Urinary bladder (tissue), 4 donors: ENCODE results near the gene BCL2L1. TPM values are rescaled to one million over a fixed set of nuclear protein-coding genes. Genes with fewer than 3 reads are reported as not detected.
A peak's percentile ranks its signal among the peaks of the same experiment; 100 is the strongest.
"Not testable (repeated sequence)": the region's sequence is repeated elsewhere in the genome, so short reads cannot be mapped to it uniquely, and the experiment has no call there.

Experiments
- DNase-seq: peaks from one replicate; pipeline ENCODE4 v3.0.0-alpha.2; 2015; ENCODE audit errors: extremely low spot score
- H3K27ac ChIP-seq: one replicate; pipeline ENCODE4 v1.5.1; 2013; ENCODE audit warnings: low read depth, mild to moderate bottlenecking, moderate library complexity
- H3K36me3 ChIP-seq: one replicate; pipeline ENCODE4 v1.6.1; 2013; ENCODE audit warnings: mild to moderate bottlenecking, moderate library complexity; ENCODE audit not compliant: insufficient read depth
- H3K4me1 ChIP-seq: one replicate; pipeline ENCODE4 v1.6.1; 2013; ENCODE audit warnings: mild to moderate bottlenecking, moderate library complexity; ENCODE audit not compliant: insufficient read depth
- H3K4me3 ChIP-seq: one replicate; pipeline ENCODE4 v1.5.1; 2013; ENCODE audit warnings: low read depth, low read length
- WGBS: extraction: QIAGEN DNeasy Blood & Tissue Kit; methylation state at CpG from one replicate; pipeline ENCODE4 v1.1.7; 2013; 5-methylcytosine and 5-hydroxymethylcytosine counted together
- polyA plus RNA-seq: library from polyadenylated mRNA; stranded (reverse); fragments of 200-250 nt; gene quantifications from one replicate; pipeline ENCODE4 v1.2.3, GENCODE V29; 2013
- total RNA-seq: library from RNA; depleted of rRNA; stranded (reverse); fragments of >200 nt; gene quantifications from one replicate; pipeline ENCODE4 v1.2.3, GENCODE V29; 2014
- donor health status: healthy with polysubstance abuse.
- donor health status: healthy.

Gene BCL2L1
- total and polyA plus RNA-seq, 2 donors: 24.2 to 61.3 TPM

DNA sequence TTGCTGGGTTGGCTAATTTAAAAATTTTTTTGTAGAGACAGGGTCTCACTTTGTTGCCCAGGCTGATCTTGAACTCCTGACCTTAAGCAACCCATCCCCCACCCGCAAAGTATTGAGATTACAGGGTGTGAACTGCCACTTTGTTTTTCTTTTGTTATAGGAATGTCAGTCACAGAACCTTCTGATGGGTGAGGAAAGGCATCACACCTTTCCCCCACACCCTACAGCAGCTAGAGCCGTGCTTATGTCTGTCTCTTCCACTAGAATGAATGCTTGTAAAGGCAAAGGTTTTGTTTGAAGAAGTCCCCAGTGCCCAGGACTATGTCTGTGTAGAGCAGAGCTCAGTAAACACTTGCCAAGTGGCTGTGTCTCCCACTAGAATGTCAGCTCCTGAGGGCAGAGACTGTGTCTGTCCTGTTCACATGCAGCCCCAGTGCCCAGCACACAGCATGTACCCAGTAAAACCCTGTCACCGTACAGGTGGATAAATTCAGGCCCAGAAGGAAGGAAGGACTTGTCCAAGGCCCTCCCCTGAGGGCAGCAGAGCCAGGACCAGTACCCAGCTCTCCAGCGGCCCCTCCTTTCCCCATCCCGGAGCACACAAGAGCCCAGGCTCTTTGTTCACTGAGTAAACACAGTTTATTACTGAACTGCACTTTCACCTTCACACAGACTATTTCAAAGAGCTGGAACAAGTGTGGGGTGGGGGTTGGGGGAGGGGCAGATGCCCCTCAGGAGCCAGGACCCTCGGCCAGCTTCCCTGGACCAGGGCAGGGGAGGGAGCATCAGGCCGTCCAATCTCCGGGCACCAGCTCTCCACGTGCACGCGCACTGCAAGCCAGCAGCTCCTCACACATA lies 58.6 kb downstream of the BCL2L1 start:
- H3K27ac ChIP-seq: peak overlapping the region; percentile 33

DNA sequence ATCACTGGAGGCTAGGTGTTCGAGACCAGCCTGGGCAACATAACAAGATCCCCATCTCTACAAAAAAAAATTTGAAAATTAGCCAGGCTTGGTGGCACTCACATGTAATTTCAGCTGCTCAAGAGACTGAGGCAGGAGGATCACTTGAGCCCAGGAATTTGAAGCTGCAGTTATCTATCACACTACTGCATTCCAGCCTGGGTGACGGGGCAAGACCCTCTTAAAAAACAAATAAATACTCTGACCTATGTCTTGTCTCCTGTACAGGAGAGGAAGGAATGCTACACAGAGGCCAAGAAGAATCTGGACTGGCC lies 59.2 kb downstream of the BCL2L1 start:
- Histone ChIP-seq H3K4me3 (no peak overlapping the region), H3K27ac (no peak overlapping the region)
- WGBS: 93% methylated on average over 2 of the region's 2 CpGs

More for the DNA sequence above, 58.6 kb downstream of the BCL2L1 start:
- no peaks in the 10 kb centered on the region for H3K36me3 ChIP-seq
- no peak overlapping the region for H3K4me3 ChIP-seq
- no peak for DNase-seq
- H3K4me1 ChIP-seq: no peaks in the 10 kb centered on the region
- WGBS: 53% methylated on average over 11 of the region's 11 CpGs

DNA sequence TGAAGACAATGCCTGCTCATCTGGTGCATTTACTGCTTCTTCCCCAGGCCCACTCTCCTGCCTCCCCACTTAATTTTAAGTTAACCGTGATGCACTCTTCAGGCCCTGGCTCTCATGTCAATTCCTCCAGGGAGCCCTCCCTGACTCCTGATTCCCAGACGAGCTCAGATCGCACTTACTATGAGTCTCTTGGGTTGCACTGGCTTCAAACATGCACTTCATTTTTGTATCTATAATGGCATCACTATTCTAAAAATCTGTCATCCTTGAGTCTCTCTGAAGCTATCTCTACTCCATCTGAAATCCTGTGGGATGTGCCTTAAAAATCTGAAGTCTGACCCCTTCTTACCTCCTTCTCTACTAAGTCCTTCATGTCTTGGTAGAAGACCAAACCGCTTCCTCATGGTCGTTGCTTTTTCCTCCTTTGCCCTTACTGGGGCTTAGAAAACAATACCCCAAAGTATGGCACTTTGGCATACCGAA lies 60.3 kb downstream of the BCL2L1 start:
- 69% methylated on average over 6 of the region's 6 CpGs for WGBS
- H3K27ac ChIP-seq: no peak overlapping the region
- no peak for DNase-seq
- H3K4me3 ChIP-seq: no peak overlapping the region
- H3K36me3 ChIP-seq: no peaks in the 10 kb centered on the region
- H3K4me1 ChIP-seq: no peaks in the 10 kb centered on the region

More for the DNA sequence above, 59.2 kb downstream of the BCL2L1 start:
- H3K4me1 ChIP-seq: no peaks in the 10 kb centered on the region
- H3K36me3 ChIP-seq: no peaks in the 10 kb centered on the region
- no peak for DNase-seq

DNA sequence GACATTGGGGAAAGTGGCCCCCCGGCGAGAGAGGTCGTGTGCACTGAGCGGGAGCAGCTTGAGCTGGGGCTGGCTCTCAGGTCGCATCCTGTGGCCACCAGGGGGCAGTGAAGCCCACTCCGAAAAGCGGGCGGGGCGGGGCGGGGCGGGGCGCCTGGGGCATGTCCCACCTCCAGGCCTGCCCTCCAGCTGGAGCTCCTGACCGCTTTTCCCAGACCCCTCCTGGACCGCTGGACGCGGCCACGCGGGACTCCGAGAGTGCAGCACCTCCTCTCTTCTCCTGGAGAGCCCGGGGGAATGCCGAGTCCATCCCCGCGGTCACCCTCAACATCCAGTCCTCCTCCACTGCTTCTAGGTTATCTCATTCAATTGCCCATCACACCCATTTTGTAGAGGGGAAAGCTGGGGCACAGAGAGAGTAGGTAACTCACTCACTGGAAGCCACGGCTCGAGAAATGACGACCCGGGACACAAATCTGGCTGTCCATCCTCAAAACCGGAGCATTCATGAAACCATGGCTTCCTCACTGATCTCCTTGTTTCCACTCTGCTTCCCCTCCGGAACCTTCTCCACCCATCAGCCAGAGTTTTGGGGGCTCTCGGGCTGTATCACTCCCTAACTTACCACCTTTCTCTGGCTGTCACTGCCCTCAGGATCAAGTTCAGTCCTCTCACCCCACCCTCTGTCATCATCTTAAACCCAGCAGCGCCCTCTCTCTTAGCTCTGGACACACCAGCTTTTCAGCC lies 60.9 kb downstream of the BCL2L1 start:
- Histone ChIP-seq H3K27ac (no peak overlapping the region), H3K4me1 (no peaks in the 10 kb centered on the region), H3K36me3 (no peaks in the 10 kb centered on the region), H3K4me3 (peak overlapping the region; percentile 21)
- WGBS: 7% methylated on average over 31 of the region's 31 CpGs
- DNase-seq: peak; percentile 53

DNA sequence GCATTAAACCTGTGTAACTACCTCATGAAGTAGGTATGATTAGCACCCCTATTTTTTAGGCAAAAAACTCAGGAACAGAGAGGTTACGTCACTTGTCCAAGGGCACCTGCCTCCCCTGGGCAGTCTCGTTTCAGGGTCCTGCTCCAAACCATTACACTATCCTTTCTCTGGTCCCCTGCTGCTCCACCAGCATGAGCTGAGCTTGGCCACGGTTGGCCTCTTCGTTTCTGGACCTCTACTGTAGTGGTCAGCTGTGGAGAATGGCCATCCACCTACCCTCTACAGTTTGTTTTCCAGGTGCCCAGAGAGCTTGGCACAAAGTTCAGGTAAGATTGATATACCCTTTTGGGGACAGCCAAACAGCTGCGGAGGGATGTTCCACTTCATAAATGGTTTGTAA lies 68.1 kb downstream of the BCL2L1 start:
- 78% methylated on average over 5 of the region's 5 CpGs for WGBS
- no peaks in the 10 kb centered on the region for H3K36me3 ChIP-seq

DNA sequence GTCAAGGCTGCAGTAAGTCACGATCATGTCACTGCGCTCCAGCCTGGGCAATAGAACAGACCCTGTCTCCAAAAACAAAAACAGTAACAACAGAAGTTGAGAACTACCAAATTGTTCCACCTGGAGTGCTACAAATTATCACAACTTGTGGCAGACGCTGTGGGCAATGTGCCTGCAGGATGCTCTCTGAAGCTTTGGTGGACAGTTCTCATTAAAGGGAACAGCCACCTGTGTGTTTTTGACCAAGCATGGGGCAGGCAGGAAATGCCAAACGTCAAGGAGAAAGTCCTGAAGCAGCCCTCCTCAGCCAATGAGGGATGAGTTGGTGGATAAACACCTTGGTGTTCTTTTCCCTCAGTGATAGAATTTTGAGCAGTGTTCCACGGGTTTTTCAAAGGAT lies 69.1 kb downstream of the BCL2L1 start:
- Histone ChIP-seq H3K4me3 (no peak overlapping the region), H3K27ac (no peak overlapping the region), H3K4me1 (no peaks in the 10 kb centered on the region), H3K36me3 (no peaks in the 10 kb centered on the region)
- no peak for DNase-seq
- WGBS: 40% methylated on average over 5 of the region's 5 CpGs

More for the DNA sequence above, 68.1 kb downstream of the BCL2L1 start:
- DNase-seq: no peak
- Histone ChIP-seq H3K4me3 (no peak overlapping the region), H3K4me1 (no peaks in the 10 kb centered on the region), H3K27ac (no peak overlapping the region)

DNA sequence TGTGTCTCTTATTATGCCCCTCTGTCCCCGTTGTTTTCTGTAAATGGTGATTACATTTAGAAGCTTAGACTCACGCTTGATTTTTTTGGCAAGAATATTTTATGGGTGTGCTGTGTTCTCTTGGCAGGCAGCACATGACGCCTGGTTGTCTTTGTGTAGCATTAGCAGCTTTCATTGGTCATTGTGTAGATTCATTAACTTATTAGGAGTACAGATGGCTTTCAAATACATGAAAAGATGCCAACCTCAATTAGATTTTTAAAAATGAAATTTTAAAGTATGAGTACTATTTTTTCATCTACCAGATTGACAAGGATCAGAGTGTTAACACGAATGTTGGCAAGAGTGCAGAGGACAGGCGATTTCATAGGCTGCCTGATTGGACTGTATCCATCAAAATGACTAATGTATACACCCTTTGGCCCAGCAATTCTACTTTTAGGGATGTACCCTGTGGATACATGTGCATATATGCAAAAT lies 69.7 kb downstream of the BCL2L1 start:
- H3K4me1 ChIP-seq: no peaks in the 10 kb centered on the region
- H3K4me3 ChIP-seq: no peak overlapping the region
- 16% methylated on average over 5 of the region's 5 CpGs for WGBS
- peak; percentile 66 for DNase-seq
- H3K36me3 ChIP-seq: no peaks in the 10 kb centered on the region
- H3K27ac ChIP-seq: no peak overlapping the region

DNA sequence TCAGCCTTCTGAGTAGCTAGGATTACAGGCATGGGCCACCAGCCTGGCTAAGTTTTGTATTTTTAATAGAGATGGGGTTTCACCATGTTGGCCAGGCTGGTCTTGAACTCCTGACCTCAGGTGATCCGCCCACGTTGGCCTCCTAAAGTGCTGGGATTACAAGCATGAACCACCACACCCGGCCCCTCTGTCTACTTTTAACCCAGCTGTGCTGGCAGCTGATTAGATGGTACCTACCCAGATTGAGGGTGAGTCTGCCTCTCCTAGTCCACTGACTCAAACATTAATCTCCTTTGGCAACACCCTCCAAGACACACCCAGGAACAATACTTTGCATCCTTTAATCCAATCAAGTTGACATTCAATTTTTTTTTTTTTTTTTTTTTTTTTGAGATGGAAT lies 74.6 kb downstream of the BCL2L1 start:
- H3K4me1 ChIP-seq, DNase-seq, H3K36me3 ChIP-seq, H3K27ac ChIP-seq, H3K4me3 ChIP-seq: not testable (repeated sequence)
- 76% methylated on average over 3 of the region's 3 CpGs for WGBS

DNA sequence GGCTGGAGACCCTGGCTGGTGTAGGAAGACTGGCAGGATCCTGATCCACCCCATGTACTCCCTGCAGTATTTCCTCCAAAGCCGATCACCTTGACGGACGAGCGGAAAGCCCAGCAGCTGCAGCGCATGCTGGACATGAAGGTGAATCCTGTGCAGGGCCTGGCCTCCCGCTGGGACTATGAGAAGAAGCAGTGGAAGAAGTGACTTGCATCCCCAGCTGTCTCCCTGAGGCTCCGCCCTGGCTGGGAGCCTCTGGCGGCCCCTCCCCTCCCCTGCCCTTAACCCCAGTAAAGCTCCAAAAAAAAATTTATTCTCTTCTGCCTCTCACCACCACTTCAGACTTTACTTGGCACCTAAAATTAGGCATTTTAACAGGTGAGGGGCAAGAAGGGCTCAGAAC lies 78.0 kb downstream of the BCL2L1 start:
- WGBS: 55% methylated on average over 8 of the region's 8 CpGs
- H3K36me3 ChIP-seq: no peaks in the 10 kb centered on the region
- no peak for DNase-seq

DNA sequence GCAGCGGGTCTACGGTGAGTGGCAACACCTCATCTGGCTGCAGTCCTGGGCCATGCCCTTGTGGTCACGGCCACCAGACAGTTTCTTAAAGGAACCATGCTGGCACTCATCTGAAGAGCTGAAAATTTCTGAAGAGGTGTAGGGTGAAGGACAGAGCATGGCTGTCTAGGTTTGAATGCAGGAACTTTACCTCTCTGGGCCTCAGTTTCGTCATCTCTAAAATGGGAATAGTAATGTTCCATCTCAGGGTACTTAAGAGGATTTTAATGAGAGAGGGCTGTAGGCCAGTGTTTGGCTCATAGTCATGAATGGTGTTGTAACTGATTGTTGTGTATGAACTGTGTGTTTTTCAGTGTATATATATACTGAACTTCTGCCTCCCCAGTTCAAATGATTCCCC lies 79.1 kb downstream of the BCL2L1 start:
- 93% methylated on average over 4 of the region's 4 CpGs for WGBS
- no peaks in the 10 kb centered on the region for H3K36me3 ChIP-seq
- H3K27ac ChIP-seq: no peak overlapping the region
- H3K4me3 ChIP-seq: no peak overlapping the region
- DNase-seq: no peak
- H3K4me1 ChIP-seq: no peaks in the 10 kb centered on the region

More for the DNA sequence above, 78.0 kb downstream of the BCL2L1 start:
- Histone ChIP-seq H3K27ac (no peak overlapping the region), H3K4me3 (no peak overlapping the region), H3K4me1 (no peaks in the 10 kb centered on the region)

DNA sequence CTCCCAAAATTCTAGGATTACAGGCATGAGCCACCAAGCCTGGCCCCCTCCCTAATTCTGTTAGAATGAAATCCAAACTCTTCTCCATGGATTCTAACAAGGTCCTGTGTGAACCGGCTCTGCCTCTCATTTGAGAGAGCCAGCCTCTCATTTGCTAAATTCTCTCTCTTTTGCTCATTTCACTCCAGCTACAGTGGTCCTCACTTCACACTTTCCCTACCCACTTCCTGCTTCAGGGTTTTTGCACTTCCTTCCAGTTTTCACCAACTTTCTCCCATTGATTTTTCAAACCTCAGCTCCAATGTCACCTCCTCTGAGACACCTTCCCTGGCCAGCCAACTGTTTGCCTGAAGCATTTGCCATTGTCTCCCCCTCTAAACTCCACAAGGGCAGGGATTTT lies 79.8 kb downstream of the BCL2L1 start:
- H3K4me1 ChIP-seq: no peaks in the 10 kb centered on the region
- H3K36me3 ChIP-seq: no peaks in the 10 kb centered on the region
- no peak for DNase-seq
- H3K4me3 ChIP-seq: no peak overlapping the region
- no peak overlapping the region for H3K27ac ChIP-seq
- 88% methylated on average over 1 of the region's 1 CpG for WGBS

DNA sequence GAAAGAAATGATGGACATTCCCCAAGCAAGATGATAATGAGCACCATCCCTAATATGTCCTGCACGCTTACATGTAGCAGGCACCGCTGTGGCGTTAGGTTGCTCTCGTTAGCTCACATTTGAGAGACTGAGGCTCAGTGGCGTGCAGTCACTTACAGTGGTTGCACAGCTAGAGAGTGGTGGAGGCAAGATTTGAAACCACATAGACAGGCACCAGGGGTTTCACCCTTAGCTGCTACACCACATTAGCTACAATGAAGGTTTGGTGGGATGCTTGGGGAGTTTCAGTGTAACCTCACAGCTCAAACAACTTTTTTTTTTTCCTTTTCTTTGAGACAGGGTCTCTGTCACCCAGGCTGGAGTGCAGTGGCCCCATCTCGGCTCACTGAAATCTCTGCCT lies 81.3 kb downstream of the BCL2L1 start:
- Histone ChIP-seq H3K4me3 (no peak overlapping the region), H3K4me1 (no peaks in the 10 kb centered on the region), H3K27ac (no peak overlapping the region), H3K36me3 (no peaks in the 10 kb centered on the region)
- no peak for DNase-seq
- WGBS: 96% methylated on average over 6 of the region's 6 CpGs

DNA sequence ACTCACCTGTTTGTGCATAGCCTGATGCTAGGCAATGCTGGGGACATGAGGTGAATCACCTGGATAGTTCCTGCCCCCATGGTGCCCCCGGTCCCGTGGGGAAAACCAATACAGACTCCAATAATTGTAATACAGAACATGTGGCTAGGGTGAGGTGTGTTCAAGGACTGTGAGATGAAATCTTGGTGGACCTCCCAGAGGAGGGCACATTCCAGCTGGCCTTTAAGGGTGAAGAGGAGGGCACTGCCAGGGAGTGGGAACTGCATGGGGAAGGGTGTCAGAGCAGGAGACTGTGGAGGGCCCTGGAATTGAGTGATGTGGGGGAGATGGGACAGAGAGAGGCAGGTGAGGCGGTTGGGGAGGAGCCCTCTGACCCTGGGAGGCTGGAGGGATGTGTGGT lies 82.4 kb downstream of the BCL2L1 start:
- 75% methylated on average over 3 of the region's 3 CpGs for WGBS
- Histone ChIP-seq H3K4me1 (no peaks in the 10 kb centered on the region), H3K27ac (no peak overlapping the region), H3K4me3 (no peak overlapping the region), H3K36me3 (no peaks in the 10 kb centered on the region)
- no peak for DNase-seq

DNA sequence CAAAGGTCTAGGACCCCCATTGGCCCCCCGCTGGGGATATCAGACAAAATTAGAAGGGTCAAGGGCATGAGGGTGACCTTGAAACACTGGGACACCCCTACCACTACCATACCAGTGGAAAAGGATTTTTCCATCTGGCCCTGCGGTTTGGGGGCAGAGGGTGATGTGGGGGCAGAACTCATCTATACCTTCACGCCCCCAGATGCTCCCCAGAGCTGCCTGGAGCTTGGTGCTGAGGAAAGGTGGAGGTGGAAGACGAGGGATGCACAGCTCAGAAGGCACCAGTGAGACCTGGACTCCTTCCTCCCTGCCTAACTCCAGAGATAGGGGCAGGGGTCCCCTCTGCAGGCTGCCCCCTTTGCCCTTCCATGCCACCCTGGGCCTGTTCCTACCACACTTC lies 83.9 kb downstream of the BCL2L1 start:
- DNase-seq: no peak
- H3K4me1 ChIP-seq: no peaks in the 10 kb centered on the region
- WGBS: 83% methylated on average over 4 of the region's 4 CpGs
- no peak overlapping the region for H3K27ac ChIP-seq
- no peak overlapping the region for H3K4me3 ChIP-seq
- no peaks in the 10 kb centered on the region for H3K36me3 ChIP-seq
